Left lung (tissue), 10 donors: ENCODE measurements around the gene OLIG1. TPM values are rescaled to one million over a fixed set of nuclear protein-coding genes. Genes with fewer than 3 reads are reported as not detected.

ENCODE experiments used
- ATAC-seq: fragments of 200-7000 bp; cut with Tn5 transposase; one replicate; pipeline ENCODE4 v1.9.1; 2020; ENCODE audit warnings: moderate library complexity
- DNase-seq, 4 donors: peaks; one replicate each; pipeline ENCODE4 v3.0.0-alpha.2; 2013 to 2020
- H3K27ac ChIP-seq, 2 donors: fragments of 200-600 bp; sonication (generic) in 1 of 2; one replicate each; pipeline versions ENCODE4 v1.5.0 to v1.8.0; 2020 to 2021
- H3K27me3 ChIP-seq, 2 donors: fragments of 200-600 bp; sonication (generic) in 1 of 2; one replicate each; pipeline versions ENCODE4 v1.5.0 to v1.8.0; 2020 to 2021
- H3K36me3 ChIP-seq, 2 donors: fragments of 200-600 bp; sonication (generic) in 1 of 2; one replicate each; pipeline versions ENCODE4 v1.5.0 to v1.8.0; 2020 to 2021
- H3K4me1 ChIP-seq, 2 donors: fragments of 200-600 bp; one replicate each; pipeline ENCODE4 v1.8.0; 2021
- H3K4me3 ChIP-seq, 2 donors: fragments of 200-600 bp; sonication (generic) in 1 of 2; one replicate each; pipeline versions ENCODE4 v1.5.0 to v1.8.0; 2020 to 2021; ENCODE audit warnings: mild to moderate bottlenecking in 1 of 2
- H3K9me3 ChIP-seq, 2 donors: fragments of 200-600 bp; sonication (generic) in 1 of 2; one replicate each; pipeline versions ENCODE4 v1.5.0 to v1.8.0; 2020 to 2021
- CTCF ChIP-seq, 2 donors: fragments of 200-600 bp; sonication (generic) in 1 of 2; IDR thresholded peaks; one replicate each; pipeline versions ENCODE4 v1.5.0 to v1.8.0; 2021; ENCODE audit warnings: antibody characterized with exemption in 2 of 2
- intact Hi-C, 2 donors: fragments of 100-400 bp; cut with DNase I; formaldehyde crosslinking; loops; one replicate each; pipeline versions ENCODE4 v1.11.2 to v1.14.2; 2022
- polyA plus RNA-seq, 6 donors: library from polyadenylated mRNA; unstranded; fragments of 120-200 nt; gene quantifications; one replicate each; pipeline ENCODE4 v1.2.1, GENCODE V29; 2013; ENCODE audit not compliant: insufficient read length in 6 of 6
- total RNA-seq, 2 donors: library from RNA; stranded (reverse); fragmentation: NEBNext Ultra II Directional; extraction: Animal tissue kit (Norgen Biotek cat#: 25700); gene quantifications; one replicate each; pipeline ENCODE4 v1.2.1, GENCODE V29; 2021
- donor health status: DM: no; HTN: yes; CAD: no.
- donor health status: DM: no; HTN: no; CAD: no.

The OLIG1 gene
- total and polyA plus RNA-seq, 8 donors = 0.06 to 4.2 (median 0.16) TPM; not detected in 1

DNA sequence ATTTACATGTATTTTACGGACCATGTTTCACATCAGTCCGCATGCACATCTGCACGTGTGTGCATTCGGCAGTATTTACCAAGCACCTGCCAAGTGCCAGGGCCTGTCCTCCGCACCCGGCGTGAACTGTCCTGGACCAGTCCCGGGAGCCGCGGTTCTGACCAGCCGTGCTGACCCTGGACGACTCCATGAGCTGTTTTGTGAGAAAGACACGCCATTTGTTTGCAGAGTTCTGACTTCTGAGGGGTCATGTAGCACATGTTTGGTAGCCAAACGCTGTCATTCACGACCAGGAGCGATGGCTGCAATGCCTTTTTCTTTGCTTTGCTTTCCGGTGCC, 47.5 kb upstream of the OLIG1 start:
- DNase-seq (no peak), ATAC-seq (no peak)
- TF ChIP-seq CTCF (IDR thresholded peaks at IDR 0.05) = no peak
- H3K36me3 ChIP-seq = no peaks in the 10 kb centered on the region
- no peaks in the 10 kb centered on the region for H3K9me3 ChIP-seq
- H3K27ac ChIP-seq = no peak overlapping the region
- peaks cover 99 to 100% of the 10 kb centered on the region in 2 donors for H3K27me3 ChIP-seq
- intact Hi-C loops = no loop called here
- H3K4me3 ChIP-seq = no peak overlapping the region
- H3K4me1 ChIP-seq = peaks cover 4 to 72% of the 10 kb centered on the region in 2 donors

GRCh38 chr21:33022828-33023573, 46.9 kb upstream of the OLIG1 start:
- H3K27ac ChIP-seq = no peak overlapping the region
- H3K9me3 ChIP-seq = no peaks in the 10 kb centered on the region
- peaks cover 4 to 77% of the 10 kb centered on the region in 2 donors for H3K4me1 ChIP-seq
- H3K36me3 ChIP-seq = no peaks in the 10 kb centered on the region
- peak overlapping the region in 1 of 2 donors; percentile 13 for H3K4me3 ChIP-seq
- DNase-seq (peak in 1 of 4 donors; percentile 83), ATAC-seq (no peak)
- peaks cover 99 to 100% of the 10 kb centered on the region in 2 donors for H3K27me3 ChIP-seq
- TF ChIP-seq CTCF (IDR thresholded peaks at IDR 0.05) = no peak
- intact Hi-C loops = no loop called here

GRCh38 chr21:33023574-33024200, 46.3 kb upstream of the OLIG1 start:
- H3K4me1 ChIP-seq = peaks cover 4 to 84% of the 10 kb centered on the region in 2 donors
- no peak for ATAC-seq
- no peaks in the 10 kb centered on the region for H3K36me3 ChIP-seq
- DNase-seq = peak in 1 of 4 donors; percentile 84
- no peak for TF ChIP-seq CTCF (IDR thresholded peaks at IDR 0.05)
- H3K9me3 ChIP-seq = no peaks in the 10 kb centered on the region
- intact Hi-C loops = no loop called here
- peaks cover 99 to 100% of the 10 kb centered on the region in 2 donors for H3K27me3 ChIP-seq
- peak overlapping the region in 1 of 2 donors; percentile 13 for H3K4me3 ChIP-seq
- H3K27ac ChIP-seq = no peak overlapping the region

DNA sequence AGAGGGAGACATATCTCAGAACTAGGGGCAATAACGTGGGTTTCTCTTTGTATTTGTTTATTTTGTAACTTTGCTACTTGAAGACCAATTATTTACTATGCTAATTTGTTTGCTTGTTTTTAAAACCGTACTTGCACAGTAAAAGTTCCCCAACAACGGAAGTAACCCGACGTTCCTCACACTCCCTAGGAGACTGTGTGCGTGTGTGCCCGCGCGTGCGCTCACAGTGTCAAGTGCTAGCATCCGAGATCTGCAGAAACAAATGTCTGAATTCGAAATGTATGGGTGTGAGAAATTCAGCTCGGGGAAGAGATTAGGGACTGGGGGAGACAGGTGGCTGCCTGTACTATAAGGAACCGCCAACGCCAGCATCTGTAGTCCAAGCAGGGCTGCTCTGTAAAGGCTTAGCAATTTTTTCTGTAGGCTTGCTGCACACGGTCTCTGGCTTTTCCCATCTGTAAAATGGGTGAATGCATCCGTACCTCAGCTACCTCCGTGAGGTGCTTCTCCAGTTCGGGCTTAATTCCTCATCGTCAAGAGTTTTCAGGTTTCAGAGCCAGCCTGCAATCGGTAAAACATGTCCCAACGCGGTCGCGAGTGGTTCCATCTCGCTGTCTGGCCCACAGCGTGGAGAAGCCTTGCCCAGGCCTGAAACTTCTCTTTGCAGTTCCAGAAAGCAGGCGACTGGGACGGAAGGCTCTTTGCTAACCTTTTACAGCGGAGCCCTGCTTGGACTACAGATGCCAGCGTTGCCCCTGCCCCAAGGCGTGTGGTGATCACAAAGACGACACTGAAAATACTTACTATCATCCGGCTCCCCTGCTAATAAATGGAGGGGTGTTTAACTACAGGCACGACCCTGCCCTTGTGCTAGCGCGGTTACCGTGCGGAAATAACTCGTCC, 45.5 kb upstream of the OLIG1 start:
- DNase-seq = peak in 1 of 4 donors; percentile 81
- H3K4me1 ChIP-seq = peaks cover 4 to 87% of the 10 kb centered on the region in 2 donors
- no peak for ATAC-seq

More for the DNA sequence above, 45.5 kb upstream of the OLIG1 start:
- intact Hi-C loops = no loop called here
- no peak for TF ChIP-seq CTCF (IDR thresholded peaks at IDR 0.05)
- no peaks in the 10 kb centered on the region for H3K9me3 ChIP-seq
- H3K27me3 ChIP-seq = peaks cover 99 to 100% of the 10 kb centered on the region in 2 donors
- no peaks in the 10 kb centered on the region for H3K36me3 ChIP-seq
- H3K4me3 ChIP-seq = peak overlapping the region in 1 of 2 donors; percentile 13
- no peak overlapping the region for H3K27ac ChIP-seq
